ENCODE measurements around the gene ZDHHC4.
A peak's percentile ranks its signal among the peaks of the same experiment; 100 is the strongest.

Gene ZDHHC4

GRCh38 chr7:6634971-6635370 is 57.7 kb downstream of the ZDHHC4 start:
- DNase-seq (ENCODE audit: low spot score) = peak; percentile 46

- peak; percentile 59 for DNase-seq (ENCODE audit: low spot score)
These were observed 59.7 kb downstream of the ZDHHC4 start, which contains the start of gene ZNF316 for GRCh38 chr7:6636741-6637543. Gene ZNF316, plus strand, starts transcription at chr7:6637318. Its CDS starts 5,092 bp downstream, at chr7:6642410.

- DNase-seq (ENCODE audit: low spot score) = peak; percentile 33
These were observed 60.4 kb downstream of the ZDHHC4 start for GRCh38 chr7:6637544-6638229.
